HepG2 (cell line): Measurements from ENCODE around the gene POLR1D. TPM values are rescaled to one million over a fixed set of nuclear protein-coding genes. Genes with fewer than 3 reads are reported as not detected.

Source experiments
- AGO2 ChIP-seq: fragments of 200-400 bp; formaldehyde crosslinking; optimal IDR thresholded peaks from 2 replicates; pipeline ENCODE3; 2017; ENCODE audit warnings: mild to moderate bottlenecking, low read depth, low read length, moderate library complexity
- AKNA ChIP-seq: sonication (generic); formaldehyde crosslinking; IDR thresholded peaks from 2 replicates; pipeline ENCODE4 v1.4.0; 2020; ENCODE audit warnings: missing genetic modification reagents, borderline replicate concordance
- E2F1 ChIP-seq: sonication (generic); formaldehyde crosslinking; IDR thresholded peaks from 2 replicates; pipeline ENCODE4 v1.5.0; 2020; ENCODE audit warnings: missing genetic modification reagents
- ETV6 ChIP-seq: sonication (generic); formaldehyde crosslinking; conservative IDR thresholded peaks from 2 replicates; pipeline ENCODE4 v1.4.0; 2020; ENCODE audit warnings: missing genetic modification reagents
- GABPB1 ChIP-seq: IDR thresholded peaks from 2 replicates; pipeline ENCODE4 v1.6.1; 2016; ENCODE audit warnings: mild to moderate bottlenecking, missing genetic modification reagents, moderate library complexity, missing compliant biosample characterization
- IKZF5 ChIP-seq: IDR thresholded peaks from 2 replicates; pipeline ENCODE4 v1.6.1; 2018; ENCODE audit warnings: missing genetic modification reagents, mild to moderate bottlenecking, missing compliant biosample characterization
- ISL2 ChIP-seq: sonication (generic); formaldehyde crosslinking; IDR thresholded peaks from 2 replicates; pipeline ENCODE4 v1.5.0; 2020; ENCODE audit warnings: missing genetic modification reagents
- JUND ChIP-seq: sonication (generic); formaldehyde crosslinking; IDR thresholded peaks from 2 replicates; pipeline ENCODE4 v1.8.0; 2022; ENCODE audit warnings: mild to moderate bottlenecking, missing genetic modification reagents
- KDM6A ChIP-seq: IDR thresholded peaks from 2 replicates; pipeline ENCODE4 v1.6.1; 2016; ENCODE audit warnings: low read depth
- MED13 ChIP-seq: sonication (generic); formaldehyde crosslinking; IDR thresholded peaks from 2 replicates; pipeline ENCODE4 v1.5.0; 2020; ENCODE audit warnings: missing genetic modification reagents
- NFKB2 ChIP-seq: sonication (generic); formaldehyde crosslinking; IDR thresholded peaks from 2 replicates; pipeline ENCODE4 v1.4.0; 2020; ENCODE audit warnings: missing genetic modification reagents, borderline replicate concordance
- POGZ ChIP-seq: sonication (generic); formaldehyde crosslinking; IDR thresholded peaks from 2 replicates; pipeline ENCODE4 v1.4.0; 2020; ENCODE audit warnings: mild to moderate bottlenecking, missing genetic modification reagents
- RCOR2 ChIP-seq: IDR thresholded peaks from 2 replicates; pipeline ENCODE4 v1.6.1; 2016; ENCODE audit warnings: missing biosample characterization, missing genetic modification reagents
- RORA ChIP-seq: sonication (generic); formaldehyde crosslinking; IDR thresholded peaks from 2 replicates; pipeline ENCODE4 v1.5.0; 2020; ENCODE audit warnings: mild to moderate bottlenecking, missing genetic modification reagents, moderate library complexity
- RXRB ChIP-seq: IDR thresholded peaks from 2 replicates; pipeline ENCODE4 v1.6.1; 2016; ENCODE audit warnings: borderline replicate concordance, missing genetic modification reagents, missing compliant biosample characterization
- SALL2 ChIP-seq: sonication (generic); formaldehyde crosslinking; IDR thresholded peaks from 2 replicates; pipeline ENCODE4 v1.8.1; 2023; ENCODE audit warnings: mild to moderate bottlenecking, missing genetic modification reagents, inconsistent platforms
- SETDB1 ChIP-seq: sonication (generic); formaldehyde crosslinking; IDR thresholded peaks from 2 replicates; pipeline ENCODE4 v1.5.1; 2020; ENCODE audit warnings: missing genetic modification reagents, mild to moderate bottlenecking, borderline replicate concordance
- SNAPC2 ChIP-seq: sonication (generic); formaldehyde crosslinking; IDR thresholded peaks from 2 replicates; pipeline ENCODE4 v1.8.1; 2022; ENCODE audit warnings: mild to moderate bottlenecking, missing genetic modification reagents
- TCF7L2 ChIP-seq: IDR thresholded peaks from 2 replicates; pipeline ENCODE4 v1.6.1; 2011; ENCODE audit warnings: mild to moderate bottlenecking, low read depth, low read length, moderate library complexity
- ZFP91 ChIP-seq: sonication (generic); formaldehyde crosslinking; IDR thresholded peaks from 2 replicates; pipeline ENCODE4 v1.9.0; 2022; ENCODE audit warnings: missing genetic modification reagents, mild to moderate bottlenecking, borderline replicate concordance
- ZNF431 ChIP-seq: sonication (generic); formaldehyde crosslinking; IDR thresholded peaks from 2 replicates; pipeline ENCODE4 v1.9.0; 2022; ENCODE audit warnings: missing genetic modification reagents, low read depth, mild to moderate bottlenecking, borderline replicate concordance
- ZNF737 ChIP-seq: sonication (generic); formaldehyde crosslinking; IDR thresholded peaks from 2 replicates; pipeline ENCODE4 v1.5.0; 2020; ENCODE audit warnings: missing genetic modification reagents, mild to moderate bottlenecking, borderline replicate concordance
- polyA plus RNA-seq, 8 experiments: library from polyadenylated mRNA; depleted of rRNA in 3 of 8; stranded (reverse) in 7 of 8; unstranded in 1 of 8; fragments of >200 nt; fragmentation: Illumina TruSeq in 4 of 8; extraction: Trizol in 4 of 8; gene quantifications; 2 replicates each; pipeline versions ENCODE4 v1.2.1 to v1.2.3, GENCODE V29; 2011 to 2016; ENCODE audit warnings: low read depth in 4 of 8, missing spikeins in 1 of 8, mixed read lengths in 1 of 8; ENCODE audit not compliant: insufficient read depth in 1 of 8
- total RNA-seq, 5 experiments: library from RNA; depleted of rRNA; stranded (reverse); fragments of >200 nt; fragmentation: Illumina TruSeq; extraction: Trizol; gene quantifications; 2 replicates each; pipeline ENCODE4 v1.2.3, GENCODE V29; 2016; ENCODE audit warnings: low read depth in 1 of 5

Gene POLR1D
- total and polyA plus RNA-seq, 2 of the 13 experiments (the other 11 are each of a cell fraction or from before 2014, with no cell fraction given) = 183 to 490 TPM

- TF ChIP-seq RORA (no peak), ZFP91 (CRISPR knock-in tag) (peak; percentile 5; the same call in 1 of the 2 replicates), E2F1 (CRISPR knock-in tag) (no peak), TCF7L2 (no peak), ZNF737 (CRISPR knock-in tag) (no peak), RXRB (0 out of 2 replicates have a peak, but pooled peaks have one; percentile 1), JUND (0 out of 2 replicates have a peak, but pooled peaks have one; percentile 8), MED13 (CRISPR knock-in tag) (no peak), AKNA (CRISPR knock-in tag) (no peak), NFKB2 (CRISPR knock-in tag) (0 out of 2 replicates have a peak, but pooled peaks have one; percentile 2), RCOR2 (CRISPR knock-in tag) (no peak), IKZF5 (CRISPR knock-in tag) (no peak), SETDB1 (CRISPR knock-in tag) (no peak), ZNF431 (0 out of 2 replicates have a peak, but pooled peaks have one; percentile 4), AGO2 (peak; percentile 12), SNAPC2 (CRISPR knock-in tag) (no peak), GABPB1 (CRISPR knock-in tag) (0 out of 2 replicates have a peak, but pooled peaks have one; percentile 14), POGZ (CRISPR knock-in tag) (no peak), KDM6A (CRISPR knock-in tag) (no peak), ISL2 (CRISPR knock-in tag) (no peak), SALL2 (CRISPR knock-in tag) (no peak), ETV6 (CRISPR knock-in tag) (no peak)
Measured at GRCh38 chr13:27622102-27622820, 569 bp downstream of the POLR1D start (continued).
